DND-41 (cell line): Measurements from ENCODE around the gene THOC7.

Experiments used
- ATAC-seq: fragments of 200-7000 bp; cut with Tn5 transposase; 3 replicates; pipeline ENCODE4 v1.9.1; 2021; ENCODE audit warnings: low read depth; ENCODE audit not compliant: insufficient read depth
- DNase-seq: peaks from one replicate; pipeline ENCODE4 v3.0.0-alpha.2; 2020
- H2AFZ ChIP-seq: 2 replicates; pipeline ENCODE4 v1.6.0; 2012; ENCODE audit warnings: low read depth, low read length
- H3K27ac ChIP-seq: 2 replicates; pipeline ENCODE4 v1.5.1; 2012; ENCODE audit warnings: low read length, inconsistent platforms
- H3K27me3 ChIP-seq: fragments of 200-600 bp; sonication (generic); 2 replicates; pipeline ENCODE4 v1.6.0; 2012; ENCODE audit warnings: low read length, mild to moderate bottlenecking, inconsistent platforms; ENCODE audit not compliant: insufficient read depth, poor library complexity
- H3K36me3 ChIP-seq: 2 replicates; pipeline ENCODE4 v1.5.1; 2012; ENCODE audit warnings: low read length, inconsistent platforms; ENCODE audit not compliant: insufficient read depth
- H3K4me1 ChIP-seq: 2 replicates; pipeline ENCODE4 v1.5.1; 2012; ENCODE audit warnings: mild to moderate bottlenecking, low read length; ENCODE audit not compliant: insufficient read depth
- H3K4me2 ChIP-seq: 2 replicates; pipeline ENCODE4 v1.6.0; 2012; ENCODE audit warnings: mild to moderate bottlenecking, moderate library complexity, low read length, inconsistent platforms; ENCODE audit not compliant: insufficient read depth
- H3K4me3 ChIP-seq, 2 experiments: fragments of 200-600 bp in 1 of 2; shearing (Covaris generic) in 1 of 2; 2 replicates each; pipeline ENCODE4 v1.5.1; 2012 to 2016; ENCODE audit warnings: inconsistent platforms in 2 of 2, low read length in 2 of 2, mild to moderate bottlenecking in 2 of 2, low read depth in 1 of 2, moderate library complexity in 1 of 2
- H3K79me2 ChIP-seq: 2 replicates; pipeline ENCODE4 v1.6.0; 2012; ENCODE audit warnings: low read length, inconsistent platforms; ENCODE audit not compliant: insufficient read depth
- H3K9ac ChIP-seq: 2 replicates; pipeline ENCODE4 v1.6.0; 2012; ENCODE audit warnings: low read depth, mild to moderate bottlenecking, inconsistent platforms, low read length, moderate library complexity
- H3K9me3 ChIP-seq: 2 replicates; pipeline ENCODE4 v1.5.1; 2012; ENCODE audit warnings: low read length, moderate library complexity, mild to moderate bottlenecking, inconsistent platforms; ENCODE audit not compliant: insufficient read depth, severe bottlenecking
- H4K20me1 ChIP-seq: 2 replicates; pipeline ENCODE4 v1.6.0; 2012; ENCODE audit warnings: low read length; ENCODE audit not compliant: insufficient read depth
- EZH2 ChIP-seq: IDR thresholded peaks from 3 replicates; pipeline ENCODE4 v1.6.1; 2012; ENCODE audit warnings: borderline replicate concordance, low read depth, mild to moderate bottlenecking, moderate library complexity, low read length, inconsistent platforms; ENCODE audit not compliant: severe bottlenecking
- TF ChIP-seq, protein P1 (sequence below): IDR thresholded peaks from 2 replicates; pipeline ENCODE4 v1.5.1; 2012; ENCODE audit warnings: borderline replicate concordance, low read length, moderate library complexity, mild to moderate bottlenecking; ENCODE audit not compliant: poor library complexity, severe bottlenecking; ENCODE audit errors: extremely low read depth

THOC7 gene

DNA sequence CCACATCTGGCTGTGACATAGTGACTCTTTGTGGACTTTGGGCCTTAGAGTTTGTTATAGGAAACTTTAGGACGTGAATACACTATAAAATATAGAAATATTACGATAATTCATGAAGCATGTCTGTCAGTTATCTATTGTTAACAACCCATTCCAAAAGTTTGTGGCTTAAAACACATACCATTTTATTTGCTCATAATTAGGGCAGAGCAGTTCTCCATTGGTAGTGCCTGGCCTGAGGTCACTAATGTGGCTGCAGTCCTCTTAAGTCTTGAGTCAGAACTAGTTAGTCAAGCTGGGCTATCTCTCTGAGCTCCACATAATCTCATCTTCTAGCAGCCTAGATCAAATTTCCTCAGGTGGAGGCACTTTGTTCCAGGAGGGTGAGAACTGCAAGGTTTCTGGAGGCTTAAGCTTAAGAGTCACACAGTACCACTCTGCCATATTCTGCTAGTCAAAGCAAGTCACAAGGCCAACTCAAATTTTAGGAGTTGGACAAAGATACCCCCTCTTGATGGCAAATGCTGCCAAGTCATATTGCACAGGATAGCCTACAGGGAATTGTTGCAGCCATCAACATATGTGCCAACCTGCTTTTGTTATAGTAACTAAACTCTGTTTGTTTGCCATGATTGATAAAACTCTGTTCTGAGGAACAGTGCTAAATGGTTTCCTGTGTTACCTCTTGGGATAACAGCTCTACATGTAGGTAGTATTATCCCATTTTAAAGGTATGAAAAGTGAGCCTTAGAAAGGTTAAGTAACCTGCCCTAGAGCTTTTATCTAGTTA, 8.7 kb upstream of the THOC7 start:
- no peak overlapping the region for H2AFZ ChIP-seq
- H3K9ac ChIP-seq: no peak overlapping the region
- ATAC-seq (no peak), DNase-seq (no peak)
- 0 out of 2 replicates have a peak, but pooled peaks cover 4% of the 10 kb centered on the region for H3K36me3 ChIP-seq
- H3K4me3 ChIP-seq: no peak overlapping the region
- peaks cover 62% of the 10 kb centered on the region for H4K20me1 ChIP-seq
- H3K4me1 ChIP-seq: peaks cover 1% of the 10 kb centered on the region; the same call in 1 of the 2 replicates
- H3K4me2 ChIP-seq: no peak overlapping the region
- TF ChIP-seq EZH2: no peak
- TF ChIP-seq, protein P1, sequence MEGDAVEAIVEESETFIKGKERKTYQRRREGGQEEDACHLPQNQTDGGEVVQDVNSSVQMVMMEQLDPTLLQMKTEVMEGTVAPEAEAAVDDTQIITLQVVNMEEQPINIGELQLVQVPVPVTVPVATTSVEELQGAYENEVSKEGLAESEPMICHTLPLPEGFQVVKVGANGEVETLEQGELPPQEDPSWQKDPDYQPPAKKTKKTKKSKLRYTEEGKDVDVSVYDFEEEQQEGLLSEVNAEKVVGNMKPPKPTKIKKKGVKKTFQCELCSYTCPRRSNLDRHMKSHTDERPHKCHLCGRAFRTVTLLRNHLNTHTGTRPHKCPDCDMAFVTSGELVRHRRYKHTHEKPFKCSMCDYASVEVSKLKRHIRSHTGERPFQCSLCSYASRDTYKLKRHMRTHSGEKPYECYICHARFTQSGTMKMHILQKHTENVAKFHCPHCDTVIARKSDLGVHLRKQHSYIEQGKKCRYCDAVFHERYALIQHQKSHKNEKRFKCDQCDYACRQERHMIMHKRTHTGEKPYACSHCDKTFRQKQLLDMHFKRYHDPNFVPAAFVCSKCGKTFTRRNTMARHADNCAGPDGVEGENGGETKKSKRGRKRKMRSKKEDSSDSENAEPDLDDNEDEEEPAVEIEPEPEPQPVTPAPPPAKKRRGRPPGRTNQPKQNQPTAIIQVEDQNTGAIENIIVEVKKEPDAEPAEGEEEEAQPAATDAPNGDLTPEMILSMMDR: no peak
- H3K9me3 ChIP-seq: no peaks in the 10 kb centered on the region
- H3K27me3 ChIP-seq: no peaks in the 10 kb centered on the region
- H3K27ac ChIP-seq: no peak overlapping the region
- peaks cover 99% of the 10 kb centered on the region for H3K79me2 ChIP-seq

DNA sequence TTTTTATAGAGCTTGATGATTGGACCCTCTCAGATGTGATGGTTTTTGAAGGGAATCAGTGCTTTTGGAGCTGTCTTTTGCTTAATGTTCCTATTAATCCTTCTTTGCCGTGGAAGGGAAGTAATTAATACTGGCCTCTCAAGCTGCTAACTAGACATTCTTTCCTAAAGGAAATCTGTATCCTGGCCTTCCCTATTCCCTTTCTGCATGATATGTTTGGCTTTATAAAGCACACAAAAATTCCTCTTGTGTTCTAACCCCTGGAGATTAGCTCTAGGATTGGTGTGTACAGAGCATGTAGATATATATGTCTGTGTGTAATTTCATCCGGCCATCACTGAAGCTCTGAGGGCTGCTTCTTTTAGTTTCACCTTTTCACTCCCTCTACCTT, 7.0 kb upstream of the THOC7 start:
- H4K20me1 ChIP-seq: peaks cover 50% of the 10 kb centered on the region
- H3K27me3 ChIP-seq: no peaks in the 10 kb centered on the region
- H3K4me1 ChIP-seq: peaks cover 12% of the 10 kb centered on the region; the same call in 1 of the 2 replicates
- ATAC-seq (no peak), DNase-seq (no peak)
- H3K4me2 ChIP-seq: no peak overlapping the region
- H3K9me3 ChIP-seq: no peaks in the 10 kb centered on the region
- H3K4me3 ChIP-seq: no peak overlapping the region
- TF ChIP-seq, protein P1: no peak
- H3K27ac ChIP-seq: no peak overlapping the region
- H3K9ac ChIP-seq: no peak overlapping the region
- H3K79me2 ChIP-seq: peaks cover 98% of the 10 kb centered on the region
- H3K36me3 ChIP-seq: 0 out of 2 replicates have a peak, but pooled peaks cover 4% of the 10 kb centered on the region
- no peak overlapping the region for H2AFZ ChIP-seq

DNA sequence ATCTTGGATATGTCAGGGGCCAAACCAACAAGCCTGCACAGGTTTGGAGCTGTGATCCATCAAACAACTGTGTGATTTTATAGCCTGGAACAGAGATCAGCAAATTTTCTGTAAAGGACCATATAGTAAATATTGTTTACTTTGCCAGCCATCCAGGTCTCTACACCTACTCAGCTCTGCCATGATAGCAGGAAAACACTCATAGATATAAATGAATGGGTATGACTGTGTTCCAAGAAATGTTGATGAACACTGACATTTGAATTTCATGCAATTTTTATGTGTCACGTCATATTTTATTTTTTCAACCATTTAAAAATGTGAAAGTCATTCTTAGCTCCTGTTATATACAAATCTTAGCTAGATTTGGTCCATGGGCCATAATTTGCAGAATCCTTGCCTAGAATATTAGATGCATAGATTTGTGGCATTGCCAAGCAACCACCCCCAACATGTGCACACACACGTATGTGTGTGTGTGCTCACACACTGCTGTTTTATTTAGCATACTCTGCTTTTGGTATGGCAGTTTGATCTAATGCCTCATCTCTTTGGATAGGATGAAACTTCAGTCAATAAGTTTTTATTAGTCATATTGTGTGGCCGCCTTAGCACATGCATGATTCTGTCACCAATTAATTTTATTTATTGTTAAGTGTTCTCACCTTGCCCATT, 6.5 kb upstream of the THOC7 start:
- Histone ChIP-seq H4K20me1 (peaks cover 45% of the 10 kb centered on the region), H3K9me3 (no peaks in the 10 kb centered on the region), H2AFZ (no peak overlapping the region), H3K4me3 (no peak overlapping the region), H3K27ac (no peak overlapping the region), H3K4me2 (no peak overlapping the region), H3K9ac (no peak overlapping the region), H3K79me2 (peaks cover 97% of the 10 kb centered on the region), H3K27me3 (no peaks in the 10 kb centered on the region), H3K36me3 (0 out of 2 replicates have a peak, but pooled peaks cover 4% of the 10 kb centered on the region), H3K4me1 (peaks cover 16% of the 10 kb centered on the region)
- DNase-seq (no peak), ATAC-seq (no peak)
- TF ChIP-seq, protein P1: no peak
- TF ChIP-seq EZH2: no peak
